ENCODE results near the gene USF2. TPM values are rescaled to one million over a fixed set of nuclear protein-coding genes. Genes with fewer than 3 reads are reported as not detected.

USF2 gene
- total and polyA plus RNA-seq, 10 of the 15 experiments (the other 5 are each of a cell fraction or from before 2014, with no cell fraction given), result 0.56 to 157 (median 65.5) TPM

DNA sequence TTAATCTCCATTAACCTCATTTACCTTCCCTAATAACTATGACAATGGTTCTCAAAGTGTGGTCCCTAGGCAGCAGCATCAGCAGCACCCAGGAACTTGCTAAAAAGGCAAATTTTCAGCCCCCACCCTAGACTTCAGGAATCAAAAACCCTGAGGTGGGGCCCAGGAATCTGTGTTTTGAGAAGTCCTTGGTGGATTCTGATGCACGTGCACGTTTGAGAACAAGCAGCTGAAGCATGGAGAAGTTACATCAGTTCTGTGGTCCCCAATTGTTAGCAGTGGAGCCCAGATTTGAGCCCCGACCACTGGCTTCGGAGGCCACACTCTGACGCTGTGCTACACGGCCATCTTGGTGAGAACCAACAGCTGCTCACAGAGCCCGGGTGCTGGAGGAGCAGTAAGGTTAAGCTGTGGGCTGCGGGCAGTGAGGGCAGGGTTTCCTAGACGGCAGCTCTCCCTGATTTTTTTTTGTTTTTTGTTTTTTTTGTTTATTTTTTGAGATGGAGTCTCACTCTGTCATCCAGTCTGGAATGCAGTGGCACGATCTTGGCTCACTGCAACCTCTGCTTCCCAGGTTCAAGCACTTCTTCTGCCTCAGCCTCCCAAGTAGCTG is 46.2 kb downstream of the USF2 start (continued):
- TF ChIP-seq REST (IDR thresholded peaks at IDR 0.05; ENCODE audit: low read depth, low read length), result no peak
- no peak for TF ChIP-seq SP1 (IDR thresholded peaks at IDR 0.05; ENCODE audit: low read depth, low read length)
- TF ChIP-seq ZNF622 (IDR thresholded peaks at IDR 0.05), result no peak
- TF ChIP-seq MTA2 (IDR thresholded peaks at IDR 0.05; ENCODE audit: low read depth), result no peak
- TF ChIP-seq STAT1 (conservative IDR thresholded peaks at IDR 0.05), result no peak
- no peak for TF ChIP-seq NR2C1 (IDR thresholded peaks at IDR 0.05)
- TF ChIP-seq CHD1 (IDR thresholded peaks at IDR 0.05; ENCODE audit: low read depth, low read length), result no peak
- TF ChIP-seq MLLT1 (IDR thresholded peaks at IDR 0.05), result no peak
